Measurements from ENCODE around the gene EFCAB12. TPM values are rescaled to one million over a fixed set of nuclear protein-coding genes. Genes with fewer than 3 reads are reported as not detected.

EFCAB12 gene
- total and polyA plus RNA-seq, 10 of the 15 experiments (the other 5 are each of a cell fraction or from before 2014, with no cell fraction given): 0.02 to 0.85 (median 0.33) TPM

DNA sequence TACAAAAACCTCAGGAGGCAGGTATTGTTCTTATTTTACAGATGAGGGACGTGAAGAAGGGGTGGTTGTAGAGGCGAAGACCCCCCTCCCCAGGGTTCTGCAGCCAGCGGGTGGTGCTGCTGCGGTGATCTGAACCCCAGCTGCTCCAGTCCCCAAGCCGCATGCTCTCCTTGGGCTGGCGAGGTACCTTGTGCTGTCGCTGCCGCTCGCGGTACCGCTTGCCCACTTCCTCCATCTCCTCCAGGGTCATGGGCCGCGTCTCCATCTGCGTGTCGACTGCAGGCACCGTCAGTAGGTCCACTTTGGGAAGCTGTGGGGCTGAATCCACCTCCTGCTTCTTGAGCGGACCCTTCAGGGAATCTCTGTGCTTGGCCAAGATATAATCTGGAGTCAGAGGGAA lies 17.5 kb downstream of the EFCAB12 start (continued):
- TF ChIP-seq, protein P1, sequence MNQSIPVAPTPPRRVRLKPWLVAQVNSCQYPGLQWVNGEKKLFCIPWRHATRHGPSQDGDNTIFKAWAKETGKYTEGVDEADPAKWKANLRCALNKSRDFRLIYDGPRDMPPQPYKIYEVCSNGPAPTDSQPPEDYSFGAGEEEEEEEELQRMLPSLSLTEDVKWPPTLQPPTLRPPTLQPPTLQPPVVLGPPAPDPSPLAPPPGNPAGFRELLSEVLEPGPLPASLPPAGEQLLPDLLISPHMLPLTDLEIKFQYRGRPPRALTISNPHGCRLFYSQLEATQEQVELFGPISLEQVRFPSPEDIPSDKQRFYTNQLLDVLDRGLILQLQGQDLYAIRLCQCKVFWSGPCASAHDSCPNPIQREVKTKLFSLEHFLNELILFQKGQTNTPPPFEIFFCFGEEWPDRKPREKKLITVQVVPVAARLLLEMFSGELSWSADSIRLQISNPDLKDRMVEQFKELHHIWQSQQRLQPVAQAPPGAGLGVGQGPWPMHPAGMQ (IDR thresholded peaks at IDR 0.05; ENCODE audit: borderline replicate concordance): no peak
- TF ChIP-seq CREM (IDR thresholded peaks at IDR 0.05; ENCODE audit: low read depth): no peak

DNA sequence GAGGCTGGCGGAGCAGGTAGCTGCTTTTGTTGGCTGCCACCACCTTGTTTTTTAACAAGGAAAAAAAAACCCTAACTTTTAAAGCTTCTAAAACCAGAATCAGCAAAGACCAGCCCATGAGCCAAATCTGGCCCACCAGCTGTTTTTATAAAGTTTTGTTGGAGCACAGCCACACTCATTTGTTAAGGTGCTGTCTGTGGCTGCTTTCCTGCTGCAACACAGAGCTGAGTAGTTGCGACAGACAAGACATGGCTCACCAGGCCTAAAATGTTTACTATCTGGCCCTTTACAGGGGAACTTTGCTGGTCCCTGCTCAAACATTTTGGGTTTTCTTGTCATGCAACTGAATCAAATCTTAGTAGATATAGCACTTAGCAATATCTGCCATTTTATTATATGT lies 18.9 kb downstream of the EFCAB12 start:
- Histone ChIP-seq H3K9ac (ENCODE audit: control insufficient read depth, insufficient read depth, low read length) (no peak overlapping the region), H3K27ac (ENCODE audit: control insufficient read depth, insufficient read depth) (no peak overlapping the region), H2AFZ (ENCODE audit: control insufficient read depth, low read depth, low read length) (no peak overlapping the region; the same call in 1 of the 2 replicates), H3K36me3 (ENCODE audit: control insufficient read depth in 2 of 2, insufficient read depth in 2 of 2, low read length in 1 of 2) (no peaks in the 10 kb centered on the region), H3K9me3 (replicated peaks; ENCODE audit: control insufficient read depth, insufficient read depth, low read length) (no peaks in the 10 kb centered on the region), H3K4me3 (no peak overlapping the region), H3K27me3 (replicated peaks in 1 of 2; ENCODE audit: control insufficient read depth in 2 of 2, insufficient read depth in 2 of 2, low read length in 1 of 2) (no peaks in the 10 kb centered on the region; a peak in 1 of 4 replicates), H3K4me1 (ENCODE audit: control insufficient read depth, insufficient read depth, low read length) (peaks cover 7% of the 10 kb centered on the region), H3K4me2 (ENCODE audit: control insufficient read depth, insufficient read depth) (no peak overlapping the region), H3K79me2 (ENCODE audit: control insufficient read depth, insufficient read depth, low read length) (no peaks in the 10 kb centered on the region), H4K20me1 (ENCODE audit: control insufficient read depth, insufficient read depth) (no peaks in the 10 kb centered on the region)
- FAIRE-seq (no peak), ATAC-seq (no peak), DNase-seq (ENCODE audit: low read depth, low spot score) (no peak)
- intact Hi-C loops (cut with micrococcal nuclease; ENCODE audit: unreplicated experiment): no loop called here
- ChIA-PET SMC1A (ENCODE audit: uncharacterized antibody, unreplicated experiment) (interaction anchor here (0.9 to 19.4 kb wide), 5 partner anchors 10 to 66 kb away, joined by 3 to 275 read pairs (median 4); partner anchors contain the start of genes IFT122 and MBD4), POLR2A (interaction anchor here (1.4 to 2.3 kb wide), 3 partner anchors 10 to 29 kb away, joined by 4 to 11 read pairs (median 4); no protein-coding TSS in a partner anchor), RAD21 (ENCODE audit: unreplicated experiment) (interaction anchor here (0.7 to 1.5 kb wide), 2 partner anchors 10 to 13 kb away, joined by 3 to 5 read pairs; no protein-coding TSS in a partner anchor), CTCF (interaction anchor here (1.0 to 7.5 kb wide), 3 partner anchors 9 to 26 kb away, joined by 4 to 84 read pairs (median 4); no protein-coding TSS in a partner anchor)
- TF ChIP-seq CHD4 (IDR thresholded peaks at IDR 0.05) (no peak), HDGF (IDR thresholded peaks at IDR 0.05) (no peak), TCF12 (IDR thresholded peaks at IDR 0.05; ENCODE audit: low read depth, low read length) (no peak), RFX5 (IDR thresholded peaks at IDR 0.05; ENCODE audit: low read depth, low read length) (no peak), CBX5 (IDR thresholded peaks at IDR 0.05; ENCODE audit: low read depth) (no peak), TCF3 (IDR thresholded peaks at IDR 0.05; ENCODE audit: borderline replicate concordance, insufficient read depth, low read depth, low read length) (no peak), KLF5 (IDR thresholded peaks at IDR 0.05; ENCODE audit: partially characterized antibody) (no peak), RELA (IDR thresholded peaks at IDR 0.05; ENCODE audit: borderline replicate concordance, partially characterized antibody) (no peak), PAX8 (IDR thresholded peaks at IDR 0.05) (no peak)
- BruUV-seq (replicated peaks): no TSS peak
- in situ Hi-C loops (cut with MboI): no loop called here
- WGBS (ENCODE audit: insufficient coverage, insufficient replicate concordance, low lambda C conversion rate, missing lambda C conversion rate): 70% methylated on average over 2 of the region's 2 CpGs

All from GM12878 (cell line).